ENCODE measurements around the gene RASSF5.

DNA sequence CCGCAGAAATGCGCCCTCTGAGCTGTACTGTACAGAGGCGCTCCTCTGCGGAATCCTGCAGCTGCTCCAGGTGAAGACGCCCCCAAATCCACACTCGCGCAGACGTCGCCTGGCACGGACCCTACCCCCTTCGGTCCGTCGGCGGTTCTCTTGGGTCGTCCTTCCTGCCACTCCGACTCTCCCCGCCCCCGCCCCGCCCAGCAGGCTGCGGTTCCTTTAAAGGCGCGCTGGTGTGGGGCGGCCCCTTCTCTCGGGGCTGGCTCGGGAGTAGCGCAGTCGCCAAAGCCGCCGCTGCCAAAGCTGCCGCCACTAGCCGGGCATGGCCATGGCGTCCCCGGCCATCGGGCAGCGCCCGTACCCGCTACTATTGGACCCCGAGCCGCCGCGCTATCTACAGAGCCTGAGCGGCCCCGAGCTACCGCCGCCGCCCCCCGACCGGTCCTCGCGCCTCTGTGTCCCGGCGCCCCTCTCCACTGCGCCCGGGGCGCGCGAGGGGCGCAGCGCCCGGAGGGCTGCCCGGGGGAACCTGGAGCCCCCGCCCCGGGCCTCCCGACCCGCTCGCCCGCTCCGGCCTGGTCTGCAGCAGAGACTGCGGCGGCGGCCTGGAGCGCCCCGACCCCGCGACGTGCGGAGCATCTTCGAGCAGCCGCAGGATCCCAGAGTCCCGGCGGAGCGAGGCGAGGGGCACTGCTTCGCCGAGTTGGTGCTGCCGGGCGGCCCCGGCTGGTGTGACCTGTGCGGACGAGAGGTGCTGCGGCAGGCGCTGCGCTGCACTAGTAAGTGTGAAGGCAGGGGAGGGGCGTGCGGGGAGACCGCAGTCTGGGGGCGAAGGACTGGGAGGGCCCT is at the start of gene RASSF5:
- no peak for TF ChIP-seq CTCF (IDR thresholded peaks at IDR 0.05; ENCODE audit: borderline replicate concordance, extremely low read depth, low read length, poor library complexity, severe bottlenecking)
- no peak for TF ChIP-seq EZH2 (IDR thresholded peaks at IDR 0.05; ENCODE audit: borderline replicate concordance, low read depth, low read length, severe bottlenecking)

Measured in DND-41 (cell line).